Omental fat pad (tissue), 4 donors: ENCODE measurements around the gene ACTG1. TPM values are rescaled to one million over a fixed set of nuclear protein-coding genes. Genes with fewer than 3 reads are reported as not detected.
A peak's percentile ranks its signal among the peaks of the same experiment; 100 is the strongest.

ENCODE experiments used
- ATAC-seq: fragments of 150-250 bp; one replicate; pipeline ENCODE4 v1.9.1; 2016; ENCODE audit warnings: mild to moderate bottlenecking, moderate library complexity; ENCODE audit not compliant: low FRiP score
- DNase-seq: peaks from one replicate; pipeline ENCODE4 v3.0.0-alpha.2; 2019; ENCODE audit warnings: low spot score
- CTCF ChIP-seq, 3 donors: fragments of 450-650 bp; IDR thresholded peaks; one replicate each; pipeline ENCODE4 v1.5.1; 2016 to 2017; ENCODE audit warnings: antibody characterized with exemption in 3 of 3, mild to moderate bottlenecking in 3 of 3, moderate library complexity in 2 of 3
- total RNA-seq, 4 donors: library from RNA; depleted of rRNA; stranded (reverse); fragments of >200 nt; gene quantifications; one replicate each; pipeline ENCODE4 v1.1.0, GENCODE V29; 2016

The ACTG1 gene
- total RNA-seq = 1,000 to 10,000 TPM; 1,930 to 4,437 (median 3,125) TPM

GRCh38 chr17:81512562-81513371 is at the start of gene ACTG1:
Gene ACTG1 (minus strand): TSS chr17:81512799. CDS start chr17:81512354, 445 bp downstream.
- TF ChIP-seq CTCF (IDR thresholded peaks at IDR 0.05) = no peak
- DNase-seq (peak; percentile 55), ATAC-seq (peak; percentile 78)

- DNase-seq (no peak), ATAC-seq (no peak)
- no peak for TF ChIP-seq CTCF (IDR thresholded peaks at IDR 0.05)
These were observed 48.9 kb upstream of the ACTG1 start for GRCh38 chr17:81561494-81561885.

- DNase-seq = no peak
- no peak for ATAC-seq
- no peak for TF ChIP-seq CTCF (IDR thresholded peaks at IDR 0.05)
These were observed 46.6 kb upstream of the ACTG1 start for GRCh38 chr17:81558941-81559806.

- ATAC-seq (no peak), DNase-seq (no peak)
- no peak for TF ChIP-seq CTCF (IDR thresholded peaks at IDR 0.05)
These were observed 45.5 kb upstream of the ACTG1 start for GRCh38 chr17:81558115-81558468.

GRCh38 chr17:81557276-81558114 is 44.9 kb upstream of the ACTG1 start:
- no peak for DNase-seq
- no peak for ATAC-seq
- TF ChIP-seq CTCF (IDR thresholded peaks at IDR 0.05) = no peak

GRCh38 chr17:81556863-81557262 is 44.3 kb upstream of the ACTG1 start:
- no peak for ATAC-seq
- TF ChIP-seq CTCF (IDR thresholded peaks at IDR 0.05) = no peak
- DNase-seq = no peak
